ENCODE data around the gene WDR72. TPM values are rescaled to one million over a fixed set of nuclear protein-coding genes. Genes with fewer than 3 reads are reported as not detected.

The WDR72 gene
- total and polyA plus RNA-seq, 2 of the 8 experiments (the other 6 are each of a cell fraction or from before 2014, with no cell fraction given) = 1.2 to 1.9 TPM

- Histone ChIP-seq H3K79me2 (ENCODE audit: control insufficient read depth in 1 of 2, insufficient read depth in 2 of 2, low read length in 2 of 2) (no peaks in the 10 kb centered on the region), H3K27me3 (replicated peaks in 1 of 4; ENCODE audit: control insufficient read depth in 3 of 4, extremely low read depth in 1 of 4, insufficient read depth in 3 of 4, low read length in 3 of 4) (no peaks in the 10 kb centered on the region), H3K23ac (ENCODE audit: insufficient read length) (no peak overlapping the region), H3K18ac (ENCODE audit: extremely low read depth, low read length) (no peak overlapping the region), H2BK120ac (replicated peaks; ENCODE audit: low read depth, low read length) (no peak overlapping the region), H3K14ac (ENCODE audit: insufficient read length) (no peak overlapping the region), H3K4me1 (replicated peaks in 1 of 4; ENCODE audit: control insufficient read depth in 3 of 4, insufficient read depth in 4 of 4, low read length in 3 of 4) (no peaks in the 10 kb centered on the region), H3K23me2 (ENCODE audit: low read depth, low read length) (no peaks in the 10 kb centered on the region), H4K5ac (ENCODE audit: insufficient read length, low read depth, low read length) (no peak overlapping the region), H4K20me1 (replicated peaks in 1 of 2; ENCODE audit: control insufficient read depth in 1 of 2, insufficient read depth in 2 of 2, low read length in 2 of 2) (no peaks in the 10 kb centered on the region), H3K9me3 (ENCODE audit: insufficient read depth in 2 of 2, low read depth in 1 of 2, low read length in 1 of 2) (no peaks in the 10 kb centered on the region), H4K8ac (ENCODE audit: extremely low read depth, insufficient read depth, low read length) (no peak overlapping the region), H4K91ac (replicated peaks; ENCODE audit: insufficient read length, low read length) (no peak overlapping the region), H2BK15ac (ENCODE audit: low read length) (no peak overlapping the region), H2AFZ (ENCODE audit: low read length) (no peak overlapping the region), H3K4me3 (ENCODE audit: extremely low read depth in 1 of 4, insufficient read depth in 2 of 4, low read depth in 3 of 4, low read length in 4 of 4) (no peak overlapping the region), H3K36me3 (ENCODE audit: control insufficient read depth in 2 of 4, insufficient read depth in 4 of 4, low read length in 3 of 4) (no peaks in the 10 kb centered on the region), H3K4ac (replicated peaks; ENCODE audit: insufficient read length, low read depth, low read length) (no peak overlapping the region), H3K56ac (replicated peaks; ENCODE audit: insufficient read length, low read depth, low read length) (no peak overlapping the region), H3K4me2 (ENCODE audit: insufficient read depth in 1 of 2, low read depth in 2 of 2, low read length in 2 of 2) (no peak overlapping the region), H2BK5ac (ENCODE audit: low read depth, low read length) (no peak overlapping the region), H2BK20ac (ENCODE audit: low read length) (no peak overlapping the region), H2BK12ac (ENCODE audit: low read depth, low read length) (no peak overlapping the region), H3K27ac (ENCODE audit: low read depth, low read length) (no peak overlapping the region), H3K9ac (replicated peaks in 1 of 4; ENCODE audit: extremely low read depth in 1 of 4, low read depth in 3 of 4, low read length in 3 of 4) (no peak overlapping the region), H2AK5ac (ENCODE audit: low read depth, low read length) (no peak overlapping the region), H3K79me1 (ENCODE audit: low read depth, low read length) (no peaks in the 10 kb centered on the region)
- no peak for FAIRE-seq
- ChIA-PET CTCF (ENCODE audit: partially characterized antibody) (interaction anchor here (0.9 to 1.0 kb wide), 2 partner anchors 129 to 138 kb away, joined by 3 read pairs; no protein-coding TSS in a partner anchor), POLR2A (ENCODE audit: partially characterized antibody) (no interaction called here)
- no peak for DNase-seq (ENCODE audit: low read depth in 1 of 2, low spot score in 2 of 2)
- TF ChIP-seq RAD21 (IDR thresholded peaks at IDR 0.05 in 1 of 2, conservative IDR thresholded peaks at IDR 0.05 in 1 of 2; ENCODE audit: low read depth in 2 of 2, low read length in 2 of 2) (peak in 1 of 2 experiments; percentile 3; a peak in 1 of 4 replicates), KDM4A (IDR thresholded peaks at IDR 0.05; ENCODE audit: low read depth, low read length, severe bottlenecking) (no peak)
- WGBS, 2 experiments (ENCODE audit: extremely low coverage in 1 of 2, insufficient coverage in 1 of 2, insufficient read length in 1 of 2, insufficient replicate concordance in 2 of 2, low coverage in 1 of 2, low lambda C conversion rate in 2 of 2, missing lambda C conversion rate in 1 of 2) = 85% methylated on average over 3 of the region's 3 CpGs; no CpG with 5 or more reads in 1 of the 2 experiments
Measured at GRCh38 chr15:53522991-53523390, 236.5 kb downstream of the WDR72 start.
